NOMO-1 treated with DMSO at 0.1 percent for 48 hours (cell line): ENCODE measurements around the gene IFNA8.
"Not testable (repeated sequence)": the region's sequence is repeated elsewhere in the genome, so short reads cannot be mapped to it uniquely, and the experiment has no call there.

Experiments
- DNase-seq: peaks from one replicate; lab custom pipeline; 2025; ENCODE audit not compliant: unreplicated experiment; lab: John Stamatoyannopoulos, UW

The IFNA8 gene

DNA sequence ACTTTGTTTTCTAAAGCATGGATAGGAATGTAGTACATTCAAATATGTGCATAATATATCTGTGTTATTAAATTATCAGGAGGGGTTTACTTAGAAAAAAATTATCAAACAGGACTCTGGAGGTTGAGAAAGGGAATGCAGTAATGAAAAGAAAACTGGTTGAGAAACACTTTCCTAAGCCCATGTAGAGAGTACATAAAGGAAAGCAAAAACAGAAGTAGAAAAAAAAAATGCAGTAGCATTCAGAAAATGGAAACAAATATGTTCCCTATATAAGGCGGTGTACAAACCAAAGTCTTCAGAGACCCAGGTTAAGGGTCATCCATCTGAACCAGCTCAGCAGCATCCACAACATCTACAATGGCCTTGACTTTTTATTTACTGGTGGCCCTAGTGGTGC is at the start of gene IFNA8:
Gene IFNA8 (plus strand): TSS at position 301 of the 400 bp plus-strand sequence. CDS start 60 bp downstream, at position 361.
- DNase-seq, result no peak

DNA sequence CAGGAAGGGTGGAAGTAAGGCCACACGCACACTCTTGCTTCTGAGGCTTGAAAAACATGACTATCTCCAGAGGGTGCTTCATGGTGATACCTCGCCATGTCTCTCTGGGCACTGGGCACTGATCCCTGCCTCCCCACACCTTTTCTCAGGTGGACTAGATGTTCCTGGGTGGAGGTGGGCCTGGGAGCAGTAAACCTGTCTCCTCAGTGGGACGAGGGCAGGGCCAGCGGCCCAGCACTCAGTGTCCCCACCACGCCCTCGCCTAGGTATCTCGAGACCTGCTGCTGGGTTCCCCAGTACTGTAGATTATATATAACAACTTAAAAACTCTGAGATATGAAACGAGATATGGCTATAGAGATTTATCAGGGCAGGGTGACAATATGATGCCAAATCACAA is 46.6 kb upstream of the IFNA8 start:
- no peak for DNase-seq

DNA sequence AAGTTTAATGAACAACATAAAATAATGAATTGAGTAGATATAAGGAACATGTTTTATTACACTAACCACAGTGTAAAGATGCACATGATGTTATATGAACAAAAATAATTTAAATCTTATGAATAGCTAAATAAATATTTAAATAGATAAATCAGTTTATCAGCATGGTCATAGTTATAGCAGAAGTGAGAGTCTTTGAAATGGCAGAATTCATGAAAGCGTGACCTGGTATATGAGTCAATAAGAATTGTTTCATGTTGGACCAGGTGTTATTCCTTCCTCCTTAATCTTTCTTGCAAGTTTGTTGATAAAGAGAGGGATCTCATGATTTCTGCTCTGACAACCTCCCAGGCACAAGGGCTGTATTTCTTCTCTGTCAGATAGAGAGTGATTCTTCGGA is 41.7 kb upstream of the IFNA8 start:
- not testable (repeated sequence) for DNase-seq

DNA sequence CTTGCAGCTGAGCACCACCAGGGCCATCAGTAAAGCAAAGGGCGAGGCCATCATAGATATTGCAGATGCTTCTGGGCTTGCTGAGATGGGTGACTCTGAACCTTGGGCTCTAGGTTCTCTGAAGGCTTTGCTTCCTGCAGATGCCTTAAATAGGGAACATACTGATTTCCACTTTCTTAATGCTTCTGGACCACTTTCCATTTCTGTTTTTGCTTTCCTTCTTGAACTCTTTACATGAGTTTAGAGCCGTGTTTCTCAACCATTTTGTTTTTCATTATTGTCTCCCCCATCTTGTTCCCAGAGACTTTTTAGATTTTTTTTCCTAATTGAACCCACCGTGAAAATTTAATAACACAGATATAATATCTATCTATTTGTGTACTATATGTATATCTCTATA is 41.0 kb upstream of the IFNA8 start, which contains the start of gene IFNA13:
Gene IFNA13 (minus strand): TSS at position 101 of the 400 bp plus-strand sequence. CDS start 47 bp downstream, at position 54.
- DNase-seq, result no peak

DNA sequence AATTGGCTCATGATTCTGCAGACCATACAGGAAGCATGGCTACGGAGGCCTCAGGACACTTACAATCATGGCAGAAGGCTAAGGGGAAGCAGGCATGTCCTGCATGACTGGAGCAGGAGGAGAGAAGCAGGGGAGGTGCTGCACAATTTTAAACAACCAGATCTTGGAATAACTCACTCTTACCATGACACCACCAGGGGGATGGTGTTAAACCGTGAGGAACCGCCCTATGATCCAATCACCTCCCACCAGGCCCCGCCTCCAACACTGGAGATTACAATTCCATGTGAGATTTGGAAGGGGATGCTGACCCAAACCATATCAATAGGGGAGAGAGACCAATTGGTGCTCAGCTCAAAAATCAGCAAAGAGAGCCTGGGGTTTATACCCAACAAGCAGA is 37.5 kb upstream of the IFNA8 start:
- not testable (repeated sequence) for DNase-seq

DNA sequence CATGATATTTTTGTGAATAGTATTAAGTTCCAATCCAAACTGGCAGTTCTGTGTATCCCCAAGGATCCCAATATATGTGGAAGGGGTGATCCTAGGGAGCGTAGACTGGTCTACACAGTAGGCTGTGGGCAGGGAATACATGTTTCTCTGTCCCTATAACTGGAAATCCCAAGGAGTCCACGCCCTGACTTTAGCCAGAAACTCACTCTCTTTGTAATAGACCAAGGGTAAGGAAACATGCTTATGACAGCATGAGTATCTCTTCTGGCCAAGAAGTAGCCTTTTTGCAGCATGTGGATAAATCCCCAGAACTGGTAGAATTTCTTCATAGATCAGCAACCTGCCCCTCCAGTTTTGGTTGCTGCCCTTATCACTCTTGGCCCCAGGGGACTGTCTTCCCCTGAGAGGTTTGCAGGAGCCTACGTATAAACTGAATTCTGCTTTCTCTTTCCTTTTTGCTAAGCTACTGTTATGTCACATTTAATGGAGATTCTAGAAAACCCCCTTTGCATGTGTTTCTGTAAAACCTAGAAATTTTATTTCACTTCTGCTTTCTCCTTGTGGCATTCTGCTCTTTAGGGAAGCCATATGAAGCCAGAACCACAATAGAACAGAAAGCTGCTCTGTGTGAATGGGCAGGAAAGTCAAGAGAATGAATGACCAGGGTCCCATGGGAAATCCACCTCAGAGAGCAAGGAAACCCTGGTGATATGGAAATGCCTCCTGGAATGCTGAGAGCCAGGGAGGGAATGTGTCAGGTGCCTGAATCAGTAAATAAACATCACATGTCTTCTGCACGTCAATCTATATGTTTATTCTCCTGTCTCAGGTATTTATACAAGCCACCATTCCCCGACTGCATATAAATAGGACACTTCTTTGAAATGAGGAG is 27.2 kb upstream of the IFNA8 start:
- no peak for DNase-seq

DNA sequence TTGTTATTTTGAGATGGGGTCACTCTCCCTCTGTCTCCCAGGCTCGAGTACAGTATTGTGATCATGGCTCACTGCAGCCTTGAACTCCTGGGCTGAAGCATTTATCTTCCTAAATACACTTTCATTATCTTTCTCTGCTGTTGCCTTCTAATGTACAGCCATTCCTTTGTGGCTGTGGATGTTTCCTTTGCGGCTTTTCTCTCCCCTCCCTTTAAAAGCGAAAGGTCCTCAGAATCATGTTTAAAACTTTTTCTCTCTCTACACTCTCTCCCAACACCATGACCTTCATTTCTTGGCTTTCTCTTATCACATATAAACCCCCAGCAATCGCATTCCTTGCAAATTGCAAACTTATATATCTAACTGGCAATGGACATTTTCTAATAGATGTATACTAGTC is 25.3 kb upstream of the IFNA8 start:
- DNase-seq, result no peak

DNA sequence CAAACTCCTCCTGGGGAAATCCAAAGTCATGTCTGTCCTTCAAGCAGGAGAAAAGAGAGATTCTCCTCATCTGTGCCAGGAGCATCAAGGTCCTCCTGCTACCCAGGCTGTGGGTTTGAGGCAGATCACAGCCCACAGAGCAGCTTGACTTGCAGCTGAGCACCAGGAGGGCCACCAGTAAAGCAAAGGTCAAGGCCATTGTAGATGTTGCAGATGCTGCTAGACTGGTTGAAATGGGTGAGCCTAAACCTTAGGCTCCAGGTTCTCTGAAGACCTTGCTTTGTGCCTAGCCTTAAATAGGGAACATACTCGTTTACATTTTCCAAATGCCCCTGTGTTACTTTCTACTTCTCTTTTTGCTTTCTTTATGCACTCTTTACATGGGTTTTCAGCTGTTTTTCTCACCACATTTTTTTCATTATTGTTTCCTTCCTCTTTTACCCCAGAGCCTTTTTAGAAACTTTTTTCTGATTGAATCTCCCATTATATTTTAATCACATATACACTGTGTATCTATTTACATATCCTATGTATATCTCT is 23.7 kb upstream of the IFNA8 start, which contains the start of gene IFNA2:
Gene IFNA2 (minus strand): TSS at position 268 of the 540 bp plus-strand sequence. CDS start 69 bp downstream, at position 199.
- no peak for DNase-seq

DNA sequence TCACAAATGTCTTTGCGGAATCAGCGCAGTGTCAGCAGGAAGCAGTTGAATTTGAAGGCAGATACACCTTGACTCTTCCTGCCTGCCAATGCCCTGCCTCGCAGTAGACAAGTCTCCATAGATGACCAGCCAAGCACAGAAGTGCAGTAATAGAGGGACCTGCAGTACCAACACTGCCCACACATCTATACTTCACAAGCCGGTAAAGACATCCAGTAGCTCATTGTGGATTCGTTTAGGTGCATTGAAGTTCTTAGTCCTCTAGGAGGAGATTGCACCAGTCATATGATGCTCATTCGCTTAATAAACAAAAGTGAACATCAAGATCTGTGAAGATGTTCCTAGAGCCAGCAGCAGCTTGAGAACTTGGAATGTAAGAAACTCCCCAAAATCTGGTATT is 16.6 kb upstream of the IFNA8 start:
- no peak for DNase-seq

DNA sequence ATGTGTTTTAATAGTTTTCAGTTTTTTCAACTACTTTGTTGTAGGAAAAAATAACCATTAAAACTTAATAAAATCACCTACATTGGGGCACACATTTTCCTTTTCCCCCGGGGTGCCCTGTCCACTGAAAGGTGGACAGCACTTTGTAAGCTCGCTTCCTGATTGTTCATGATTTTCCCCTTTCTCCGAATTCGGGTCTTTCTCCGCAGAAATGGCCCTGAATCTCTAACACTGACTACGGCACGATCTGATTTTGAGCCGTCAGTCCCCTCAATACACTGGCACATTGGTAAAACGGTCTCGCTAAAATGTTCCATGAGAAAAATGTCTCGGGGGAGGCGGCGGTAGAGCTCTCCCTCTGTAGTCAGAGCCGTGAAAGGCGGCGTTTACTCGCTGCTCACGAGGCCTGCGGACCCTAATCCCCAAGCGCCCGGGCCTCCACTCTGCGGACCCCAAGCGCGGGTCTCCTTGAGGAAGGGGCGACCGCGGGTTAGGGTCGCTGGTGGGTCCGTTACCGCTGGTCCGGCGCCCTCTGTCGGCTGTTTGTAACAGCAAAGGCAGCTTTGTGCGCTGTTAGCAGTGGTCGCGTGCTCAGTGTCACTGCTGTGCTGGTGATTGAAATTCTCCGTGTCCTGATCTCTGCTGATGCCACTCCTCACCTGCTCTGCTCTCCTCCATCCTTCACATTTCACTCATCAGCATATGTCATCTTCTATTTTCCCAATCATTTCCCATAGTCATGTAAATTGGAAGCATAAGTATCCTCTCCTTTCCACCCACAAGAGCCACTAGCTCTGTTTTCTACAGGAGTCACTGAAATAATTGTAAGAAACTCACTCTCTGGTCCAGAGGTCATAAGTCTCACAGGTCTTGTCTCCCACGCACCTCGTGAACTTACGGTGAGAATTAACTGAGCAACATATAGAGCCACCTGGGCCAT is 12.9 kb upstream of the IFNA8 start:
- DNase-seq, result no peak

DNA sequence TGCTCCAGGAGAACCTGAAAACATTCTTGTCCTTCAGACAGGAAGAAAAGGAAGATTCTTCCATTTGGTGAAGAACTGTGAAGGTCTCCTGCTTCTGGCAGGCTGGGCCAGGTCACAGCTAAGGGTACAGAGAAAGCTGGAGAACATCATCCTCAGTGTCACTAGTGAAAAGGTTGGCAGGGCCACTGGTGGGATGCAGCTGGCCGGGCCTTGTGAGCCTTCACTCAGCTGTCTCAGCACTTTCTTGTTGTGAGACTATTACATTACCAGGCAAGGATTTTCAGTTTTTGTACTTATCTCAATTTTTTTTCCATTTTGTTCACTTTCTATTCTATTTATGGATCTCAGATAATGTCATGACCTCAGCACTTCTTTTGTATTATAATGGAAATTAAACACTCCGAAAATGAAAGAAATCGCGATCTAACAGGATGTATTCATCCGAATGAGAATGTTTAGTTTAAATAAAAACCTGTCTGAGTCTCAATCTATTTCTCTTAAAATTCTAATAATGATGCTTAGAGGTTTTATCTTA is 9.9 kb upstream of the IFNA8 start:
- no peak for DNase-seq

DNA sequence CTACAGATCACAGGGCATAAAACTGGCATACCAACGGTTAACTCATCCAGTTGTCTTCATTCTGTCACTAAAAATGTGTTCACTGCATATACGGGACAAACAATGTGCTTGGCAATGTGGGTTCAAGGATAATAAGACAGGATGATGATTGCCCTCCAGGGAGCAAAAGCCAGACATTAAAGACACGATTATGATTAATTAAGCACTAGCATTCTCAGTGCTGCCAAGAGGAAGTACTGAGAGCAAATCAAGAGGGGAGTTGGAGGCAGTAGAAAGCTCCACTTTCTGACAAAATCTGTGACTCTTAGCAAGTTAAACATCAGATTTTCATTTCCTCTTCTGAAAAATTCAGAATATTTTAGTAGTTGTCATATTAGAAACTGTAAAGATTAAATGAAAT is 9.0 kb upstream of the IFNA8 start:
- no peak for DNase-seq

DNA sequence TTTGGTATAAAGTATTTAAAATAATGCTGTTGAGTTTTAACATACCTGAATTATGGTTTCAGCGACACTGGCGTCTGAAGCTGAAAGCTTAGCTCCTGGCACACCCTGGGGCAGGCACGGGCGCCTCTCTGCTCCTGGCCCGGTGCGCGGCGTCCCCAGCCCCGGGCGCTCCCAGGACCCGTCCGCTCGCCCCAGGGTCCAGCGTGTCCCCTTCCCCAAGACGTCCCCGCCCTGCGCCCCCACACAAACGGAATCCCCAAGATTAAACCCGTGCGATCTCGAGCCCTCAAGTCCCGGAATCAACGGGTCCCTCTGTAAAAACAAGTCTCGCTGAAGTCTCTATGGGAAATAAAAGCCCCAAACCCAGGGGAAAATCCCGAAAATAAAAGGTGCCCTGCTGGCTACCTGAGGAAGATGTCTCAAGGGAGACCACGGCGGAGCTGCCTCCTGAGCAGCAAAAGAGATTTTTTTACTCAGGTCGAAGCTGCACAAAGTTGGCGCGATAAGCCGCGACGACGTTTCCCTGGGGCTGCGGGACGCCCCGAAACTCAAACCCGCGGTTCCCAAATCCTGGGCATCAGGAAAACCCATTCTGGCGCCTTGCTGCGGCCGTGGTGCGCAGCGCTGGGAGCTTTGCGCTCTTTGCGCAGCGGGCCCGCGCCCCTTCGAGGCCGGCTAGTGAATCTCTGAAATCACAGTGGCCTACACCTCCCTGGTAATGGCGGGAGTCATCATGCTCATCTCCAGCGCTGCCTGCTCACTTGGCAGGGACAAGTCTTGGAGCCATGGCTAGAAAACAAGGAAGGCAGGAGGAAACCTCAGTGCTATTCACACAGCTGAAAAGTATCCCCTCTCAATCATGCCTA is 6.3 kb upstream of the IFNA8 start:
- no peak for DNase-seq

DNA sequence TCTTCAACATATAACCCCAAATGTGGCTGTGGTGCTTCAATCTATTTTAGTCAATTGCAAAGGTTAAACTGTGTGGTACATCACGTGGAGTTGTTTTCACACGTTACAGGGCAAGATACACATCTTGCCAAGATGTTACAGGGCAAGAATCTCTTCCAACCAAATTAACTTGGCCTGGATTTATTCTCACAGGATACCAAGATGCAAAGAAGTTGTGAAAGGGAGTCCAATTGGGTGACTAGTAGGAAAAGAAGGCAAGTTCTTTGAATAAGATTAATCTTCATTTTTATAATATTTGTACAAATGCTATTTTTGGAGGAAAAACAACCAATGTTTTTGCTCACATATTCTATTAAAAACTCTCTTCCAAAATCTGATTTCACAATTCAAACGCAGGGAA is 4.8 kb upstream of the IFNA8 start:
- no peak for DNase-seq

DNA sequence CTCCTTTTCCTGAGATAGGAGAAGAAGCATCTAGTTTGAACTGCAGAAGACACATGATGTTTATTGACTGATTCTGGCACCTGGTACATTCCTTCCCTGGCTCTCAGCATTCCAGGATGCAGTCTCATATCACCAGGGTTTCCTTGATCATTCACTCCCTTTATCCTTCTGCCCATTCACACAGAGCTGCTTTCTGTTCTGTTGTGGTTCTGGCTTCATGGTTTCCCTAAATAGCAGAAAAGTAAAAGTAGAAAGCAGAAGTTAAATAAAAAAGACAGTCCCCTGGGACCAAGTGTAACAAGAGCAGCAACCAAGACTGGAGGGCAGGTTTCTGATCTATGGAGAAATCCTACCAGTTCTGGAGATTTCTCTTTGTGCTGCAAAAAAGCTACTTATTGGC is 3.2 kb downstream of the IFNA8 start:
- DNase-seq, result no peak

DNA sequence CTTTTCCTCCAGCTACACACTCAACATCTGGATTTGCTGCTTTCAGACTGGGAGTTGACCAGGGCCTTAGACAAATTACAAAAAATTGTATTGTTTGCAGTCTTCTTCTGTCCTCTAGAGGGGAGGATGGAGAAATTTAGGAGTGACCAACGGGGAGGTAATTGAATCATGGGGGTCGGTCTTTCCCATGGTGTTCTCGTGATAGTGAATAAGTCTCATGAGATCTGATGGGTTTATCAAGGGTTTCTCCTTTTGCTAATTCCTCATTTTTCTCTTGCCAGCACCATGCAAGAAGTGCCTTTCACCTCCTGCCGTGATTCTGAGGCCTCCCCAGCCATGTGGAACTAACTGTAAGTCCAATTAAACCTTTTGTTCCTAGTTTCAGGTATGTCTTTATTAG is 4.2 kb downstream of the IFNA8 start:
- DNase-seq, result no peak

DNA sequence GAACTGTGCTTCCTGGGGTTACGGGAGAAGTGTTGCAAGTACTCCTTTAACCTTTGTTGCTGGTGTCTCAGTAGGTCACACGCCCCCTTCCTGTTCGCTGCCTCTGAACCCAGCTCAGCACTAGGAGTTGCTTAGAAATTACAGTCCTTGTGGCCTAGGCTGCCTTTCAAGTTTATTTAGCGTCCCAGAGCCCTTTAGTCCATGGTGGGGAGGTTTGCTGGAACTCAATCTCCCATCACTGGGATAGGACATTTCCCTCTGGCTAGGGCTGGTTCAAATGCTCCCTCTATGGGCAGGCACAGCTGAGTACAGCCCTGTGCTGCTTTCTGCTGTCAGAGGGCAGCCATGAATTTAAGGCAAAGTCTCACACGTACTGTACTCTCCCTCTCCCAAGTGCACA is 4.7 kb downstream of the IFNA8 start:
- no peak for DNase-seq

DNA sequence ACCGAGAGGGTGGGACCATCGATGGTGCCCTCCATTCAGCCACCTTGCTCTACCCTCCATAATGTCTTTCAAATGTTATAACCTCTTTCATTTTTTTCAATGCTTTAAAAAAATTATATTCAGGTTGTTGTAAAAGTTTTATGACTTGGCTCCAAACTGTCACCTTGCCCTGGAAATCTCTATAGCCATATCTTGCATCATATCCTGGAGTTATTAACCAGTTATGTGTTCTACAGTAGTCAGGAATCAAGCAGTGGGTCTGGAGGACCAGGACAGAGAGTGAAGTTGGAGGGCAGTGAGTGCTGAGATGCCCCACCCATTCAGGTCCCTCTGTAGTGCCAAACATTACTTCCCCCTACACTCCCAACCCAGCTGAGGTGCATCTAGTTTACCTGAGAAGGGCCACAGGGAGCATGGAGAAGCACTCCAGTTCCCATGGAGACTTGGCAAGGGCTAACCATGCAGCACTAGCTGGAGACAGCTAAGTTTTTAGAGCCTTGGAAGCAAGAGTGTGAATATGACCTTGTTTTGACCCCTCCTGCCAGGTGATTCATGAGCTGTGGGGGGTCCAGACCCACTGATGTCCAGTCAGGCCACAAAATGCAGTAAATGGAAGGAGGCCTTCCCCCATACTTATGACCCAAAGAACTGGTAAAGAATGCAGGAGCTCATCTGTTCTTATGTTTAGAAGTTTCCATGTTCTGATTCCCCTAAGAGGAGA is 5.5 kb downstream of the IFNA8 start:
- no peak for DNase-seq

DNA sequence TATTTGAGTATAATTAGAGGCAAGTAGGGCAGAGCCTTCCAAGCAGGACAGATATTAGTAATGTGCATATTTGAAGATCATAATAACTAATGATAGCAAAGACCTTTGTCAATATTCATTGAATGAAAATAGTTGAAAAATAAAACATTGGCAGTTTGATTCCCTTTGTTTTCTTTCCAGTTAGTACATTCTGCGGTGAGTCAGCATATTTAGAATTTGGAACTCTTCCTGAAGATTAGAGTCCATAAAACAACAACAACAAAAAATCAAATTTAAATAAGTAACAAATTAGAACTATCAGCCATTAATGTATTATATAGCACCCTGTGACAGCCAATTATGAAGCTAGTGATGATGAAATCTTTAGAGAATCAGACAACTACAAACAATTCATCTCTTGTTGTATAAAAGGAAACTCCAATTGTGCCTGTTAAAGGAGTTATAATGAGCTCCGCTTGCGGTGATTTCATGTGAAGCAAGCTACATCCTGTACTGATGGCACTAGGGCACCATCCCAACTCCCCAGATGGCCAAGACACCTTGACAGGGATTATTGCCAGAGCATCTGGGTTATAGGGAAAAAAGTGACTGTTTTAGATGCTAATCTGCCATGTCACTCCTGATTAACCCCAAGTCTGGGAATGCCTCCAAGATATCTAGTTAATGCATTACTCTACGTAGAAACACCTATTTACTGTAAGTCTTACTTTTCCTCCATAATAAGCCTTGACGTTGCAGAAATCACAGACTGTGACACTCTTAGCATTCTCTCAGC is 6.8 kb downstream of the IFNA8 start:
- no peak for DNase-seq
